HepG2 (cell line): Measurements from ENCODE around the gene TF. TPM values are rescaled to one million over a fixed set of nuclear protein-coding genes. Genes with fewer than 3 reads are reported as not detected.

Experiments
- BCL6 ChIP-seq: IDR thresholded peaks from 2 replicates; pipeline ENCODE4 v1.6.1; 2016; ENCODE audit warnings: missing genetic modification reagents, missing compliant biosample characterization
- CHD4 ChIP-seq: fragments of 200-600 bp; sonication (generic); IDR thresholded peaks from 2 replicates; pipeline ENCODE4 v1.7.0; 2017; ENCODE audit warnings: mild to moderate bottlenecking, low read length, borderline replicate concordance
- FOSL1 ChIP-seq: sonication (generic); formaldehyde crosslinking; IDR thresholded peaks from 2 replicates; pipeline ENCODE4 v1.9.0; 2021; ENCODE audit warnings: missing genetic modification reagents, borderline replicate concordance
- MED8 ChIP-seq: sonication (generic); formaldehyde crosslinking; IDR thresholded peaks from 2 replicates; pipeline ENCODE4 v1.8.1; 2023; ENCODE audit warnings: mild to moderate bottlenecking, missing genetic modification reagents; ENCODE audit not compliant: insufficient replicate concordance
- NCOR1 ChIP-seq: fragments of 200-600 bp; sonication (generic); IDR thresholded peaks from 2 replicates; pipeline ENCODE4 v1.7.0; 2017; ENCODE audit warnings: antibody characterized with exemption, low read length, borderline replicate concordance
- NONO ChIP-seq, 2 experiments: fragments of 450-650 bp in 1 of 2; sonication (generic) in 1 of 2; formaldehyde crosslinking in 1 of 2; IDR thresholded peaks in 1 of 2; conservative IDR thresholded peaks in 1 of 2; 2 replicates each; pipeline versions ENCODE4 v1.6.1 to v1.8.0; 2017 to 2022; ENCODE audit warnings: mild to moderate bottlenecking in 1 of 2, missing genetic modification reagents in 1 of 2, moderate library complexity in 1 of 2
- PHF8 ChIP-seq: sonication (generic); formaldehyde crosslinking; IDR thresholded peaks from 2 replicates; pipeline ENCODE4 v1.5.0; 2020; ENCODE audit warnings: missing genetic modification reagents
- RBM22 ChIP-seq: fragments of 200-400 bp; formaldehyde crosslinking; optimal IDR thresholded peaks from 2 replicates; pipeline ENCODE3; 2017; ENCODE audit warnings: mild to moderate bottlenecking, low read length, moderate library complexity
- SAFB2 ChIP-seq: sonication (generic); formaldehyde crosslinking; IDR thresholded peaks from 2 replicates; pipeline ENCODE4 v1.5.1; 2020; ENCODE audit warnings: missing genetic modification reagents, low read depth, mild to moderate bottlenecking, borderline replicate concordance
- TBX3 ChIP-seq: fragments of 450-650 bp; IDR thresholded peaks from 2 replicates; pipeline ENCODE4 v1.6.1; 2017; ENCODE audit warnings: antibody characterized with exemption, mild to moderate bottlenecking, inconsistent platforms, borderline replicate concordance
- TEAD3 ChIP-seq: optimal IDR thresholded peaks from 2 replicates; pipeline ENCODE3; 2016; ENCODE audit warnings: borderline replicate concordance
- TMF1 ChIP-seq: sonication (generic); formaldehyde crosslinking; IDR thresholded peaks from 2 replicates; pipeline ENCODE4 v1.8.1; 2022; ENCODE audit warnings: low read depth, missing genetic modification reagents
- ZNF274 ChIP-seq: sonication (generic); formaldehyde crosslinking; IDR thresholded peaks from 2 replicates; pipeline ENCODE4 v1.5.1; 2020; ENCODE audit warnings: mild to moderate bottlenecking, missing genetic modification reagents
- ZNF3 ChIP-seq: IDR thresholded peaks from 2 replicates; pipeline ENCODE4 v1.7.0; 2017; ENCODE audit warnings: inconsistent platforms
- ZNF468 ChIP-seq: sonication (generic); formaldehyde crosslinking; IDR thresholded peaks from 2 replicates; pipeline ENCODE4 v1.8.0; 2022; ENCODE audit warnings: mild to moderate bottlenecking, moderate library complexity, missing genetic modification reagents
- polyA plus RNA-seq, 8 experiments: library from polyadenylated mRNA; depleted of rRNA in 3 of 8; stranded (reverse) in 7 of 8; unstranded in 1 of 8; fragments of >200 nt; fragmentation: Illumina TruSeq in 4 of 8; extraction: Trizol in 4 of 8; gene quantifications; 2 replicates each; pipeline versions ENCODE4 v1.2.1 to v1.2.3, GENCODE V29; 2011 to 2016; ENCODE audit warnings: low read depth in 4 of 8, missing spikeins in 1 of 8, mixed read lengths in 1 of 8; ENCODE audit not compliant: insufficient read depth in 1 of 8
- total RNA-seq, 5 experiments: library from RNA; depleted of rRNA; stranded (reverse); fragments of >200 nt; fragmentation: Illumina TruSeq; extraction: Trizol; gene quantifications; 2 replicates each; pipeline ENCODE4 v1.2.3, GENCODE V29; 2016; ENCODE audit warnings: low read depth in 1 of 5
- TF ChIP-seq, protein P1 (sequence below): sonication (generic); formaldehyde crosslinking; IDR thresholded peaks from 2 replicates; pipeline ENCODE4 v1.8.0; 2022; ENCODE audit warnings: mild to moderate bottlenecking, missing genetic modification reagents, moderate library complexity
- TF ChIP-seq, protein P2 (sequence below): sonication (generic); formaldehyde crosslinking; conservative IDR thresholded peaks from 2 replicates; pipeline ENCODE4 v1.4.0; 2020; ENCODE audit warnings: missing genetic modification reagents
- TF ChIP-seq, protein P3 (sequence below): sonication (generic); formaldehyde crosslinking; IDR thresholded peaks from 2 replicates; pipeline ENCODE4 v1.4.0; 2020; ENCODE audit warnings: missing genetic modification reagents
- TF ChIP-seq, protein P4 (sequence below): sonication (generic); formaldehyde crosslinking; IDR thresholded peaks from 2 replicates; pipeline ENCODE4 v1.5.0; 2020; ENCODE audit warnings: mild to moderate bottlenecking, missing genetic modification reagents, borderline replicate concordance

The TF gene
- total and polyA plus RNA-seq, 2 of the 13 experiments (the other 11 are each of a cell fraction or from before 2014, with no cell fraction given), result 10,074 to 11,821 TPM

DNA sequence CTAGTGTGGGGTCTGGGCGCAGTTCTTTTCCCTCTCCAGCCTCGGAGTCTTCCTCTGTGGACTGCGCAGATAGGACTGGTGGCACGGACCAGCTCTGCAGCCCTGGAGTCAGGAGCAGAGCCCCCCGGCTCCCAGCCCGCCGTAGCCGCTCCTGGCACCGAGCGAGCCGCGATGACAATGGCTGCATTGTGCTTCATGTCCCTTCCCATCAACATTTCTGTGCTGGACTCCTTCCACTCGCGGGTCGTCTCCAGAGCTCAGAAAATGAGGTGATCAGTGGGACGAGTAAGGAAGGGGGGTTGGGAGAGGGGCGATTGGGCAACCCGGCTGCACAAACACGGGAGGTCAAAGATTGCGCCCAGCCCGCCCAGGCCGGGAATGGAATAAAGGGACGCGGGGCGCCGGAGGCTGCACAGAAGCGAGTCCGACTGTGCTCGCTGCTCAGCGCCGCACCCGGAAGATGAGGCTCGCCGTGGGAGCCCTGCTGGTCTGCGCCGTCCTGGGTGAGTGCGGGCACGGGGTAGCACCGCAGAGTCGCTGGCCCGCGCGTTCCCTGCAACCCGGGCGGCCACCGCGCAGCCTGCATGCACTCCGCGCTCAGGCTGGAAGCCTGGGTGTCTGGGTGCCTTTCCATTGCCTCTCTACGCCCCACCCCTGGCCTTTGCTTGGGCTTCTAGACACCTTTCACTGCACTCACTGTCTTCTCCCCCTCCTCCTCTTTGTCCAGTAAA is at the start of gene TF (continued):
- TF ChIP-seq ZNF468 (CRISPR knock-in tag) (0 out of 2 replicates have a peak, but pooled peaks have one; percentile 9), TBX3 (no peak; the same call in 1 of the 2 replicates), MED8 (peak; percentile 98), FOSL1 (CRISPR knock-in tag) (no peak), NCOR1 (peak; percentile 95), TEAD3 (CRISPR knock-in tag) (peak; percentile 70), ZNF3 (CRISPR knock-in tag) (no peak), TMF1 (CRISPR knock-in tag) (peak; percentile 96), SAFB2 (CRISPR knock-in tag) (peak; percentile 98), NONO (IDR thresholded peaks at IDR 0.05) (no peak), NONO (CRISPR knock-in tag; conservative IDR thresholded peaks at IDR 0.05) (peak; percentile 96), BCL6 (CRISPR knock-in tag) (peak; percentile 97), PHF8 (peak; percentile 81), CHD4 (no peak), ZNF274 (no peak; the same call in 1 of the 2 replicates), RBM22 (peak; percentile 90)
- TF ChIP-seq, protein P1, sequence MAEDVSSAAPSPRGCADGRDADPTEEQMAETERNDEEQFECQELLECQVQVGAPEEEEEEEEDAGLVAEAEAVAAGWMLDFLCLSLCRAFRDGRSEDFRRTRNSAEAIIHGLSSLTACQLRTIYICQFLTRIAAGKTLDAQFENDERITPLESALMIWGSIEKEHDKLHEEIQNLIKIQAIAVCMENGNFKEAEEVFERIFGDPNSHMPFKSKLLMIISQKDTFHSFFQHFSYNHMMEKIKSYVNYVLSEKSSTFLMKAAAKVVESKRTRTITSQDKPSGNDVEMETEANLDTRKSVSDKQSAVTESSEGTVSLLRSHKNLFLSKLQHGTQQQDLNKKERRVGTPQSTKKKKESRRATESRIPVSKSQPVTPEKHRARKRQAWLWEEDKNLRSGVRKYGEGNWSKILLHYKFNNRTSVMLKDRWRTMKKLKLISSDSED (CRISPR knock-in tag), result no peak
- TF ChIP-seq, protein P2, sequence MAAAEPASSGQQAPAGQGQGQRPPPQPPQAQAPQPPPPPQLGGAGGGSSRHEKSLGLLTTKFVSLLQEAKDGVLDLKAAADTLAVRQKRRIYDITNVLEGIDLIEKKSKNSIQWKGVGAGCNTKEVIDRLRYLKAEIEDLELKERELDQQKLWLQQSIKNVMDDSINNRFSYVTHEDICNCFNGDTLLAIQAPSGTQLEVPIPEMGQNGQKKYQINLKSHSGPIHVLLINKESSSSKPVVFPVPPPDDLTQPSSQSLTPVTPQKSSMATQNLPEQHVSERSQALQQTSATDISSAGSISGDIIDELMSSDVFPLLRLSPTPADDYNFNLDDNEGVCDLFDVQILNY (CRISPR knock-in tag), result peak; percentile 59
- TF ChIP-seq, protein P3, sequence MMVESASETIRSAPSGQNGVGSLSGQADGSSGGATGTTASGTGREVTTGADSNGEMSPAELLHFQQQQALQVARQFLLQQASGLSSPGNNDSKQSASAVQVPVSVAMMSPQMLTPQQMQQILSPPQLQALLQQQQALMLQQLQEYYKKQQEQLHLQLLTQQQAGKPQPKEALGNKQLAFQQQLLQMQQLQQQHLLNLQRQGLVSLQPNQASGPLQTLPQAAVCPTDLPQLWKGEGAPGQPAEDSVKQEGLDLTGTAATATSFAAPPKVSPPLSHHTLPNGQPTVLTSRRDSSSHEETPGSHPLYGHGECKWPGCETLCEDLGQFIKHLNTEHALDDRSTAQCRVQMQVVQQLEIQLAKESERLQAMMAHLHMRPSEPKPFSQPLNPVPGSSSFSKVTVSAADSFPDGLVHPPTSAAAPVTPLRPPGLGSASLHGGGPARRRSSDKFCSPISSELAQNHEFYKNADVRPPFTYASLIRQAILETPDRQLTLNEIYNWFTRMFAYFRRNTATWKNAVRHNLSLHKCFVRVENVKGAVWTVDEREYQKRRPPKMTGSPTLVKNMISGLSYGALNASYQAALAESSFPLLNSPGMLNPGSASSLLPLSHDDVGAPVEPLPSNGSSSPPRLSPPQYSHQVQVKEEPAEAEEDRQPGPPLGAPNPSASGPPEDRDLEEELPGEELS (CRISPR knock-in tag), result peak; percentile 95
- TF ChIP-seq, protein P4, sequence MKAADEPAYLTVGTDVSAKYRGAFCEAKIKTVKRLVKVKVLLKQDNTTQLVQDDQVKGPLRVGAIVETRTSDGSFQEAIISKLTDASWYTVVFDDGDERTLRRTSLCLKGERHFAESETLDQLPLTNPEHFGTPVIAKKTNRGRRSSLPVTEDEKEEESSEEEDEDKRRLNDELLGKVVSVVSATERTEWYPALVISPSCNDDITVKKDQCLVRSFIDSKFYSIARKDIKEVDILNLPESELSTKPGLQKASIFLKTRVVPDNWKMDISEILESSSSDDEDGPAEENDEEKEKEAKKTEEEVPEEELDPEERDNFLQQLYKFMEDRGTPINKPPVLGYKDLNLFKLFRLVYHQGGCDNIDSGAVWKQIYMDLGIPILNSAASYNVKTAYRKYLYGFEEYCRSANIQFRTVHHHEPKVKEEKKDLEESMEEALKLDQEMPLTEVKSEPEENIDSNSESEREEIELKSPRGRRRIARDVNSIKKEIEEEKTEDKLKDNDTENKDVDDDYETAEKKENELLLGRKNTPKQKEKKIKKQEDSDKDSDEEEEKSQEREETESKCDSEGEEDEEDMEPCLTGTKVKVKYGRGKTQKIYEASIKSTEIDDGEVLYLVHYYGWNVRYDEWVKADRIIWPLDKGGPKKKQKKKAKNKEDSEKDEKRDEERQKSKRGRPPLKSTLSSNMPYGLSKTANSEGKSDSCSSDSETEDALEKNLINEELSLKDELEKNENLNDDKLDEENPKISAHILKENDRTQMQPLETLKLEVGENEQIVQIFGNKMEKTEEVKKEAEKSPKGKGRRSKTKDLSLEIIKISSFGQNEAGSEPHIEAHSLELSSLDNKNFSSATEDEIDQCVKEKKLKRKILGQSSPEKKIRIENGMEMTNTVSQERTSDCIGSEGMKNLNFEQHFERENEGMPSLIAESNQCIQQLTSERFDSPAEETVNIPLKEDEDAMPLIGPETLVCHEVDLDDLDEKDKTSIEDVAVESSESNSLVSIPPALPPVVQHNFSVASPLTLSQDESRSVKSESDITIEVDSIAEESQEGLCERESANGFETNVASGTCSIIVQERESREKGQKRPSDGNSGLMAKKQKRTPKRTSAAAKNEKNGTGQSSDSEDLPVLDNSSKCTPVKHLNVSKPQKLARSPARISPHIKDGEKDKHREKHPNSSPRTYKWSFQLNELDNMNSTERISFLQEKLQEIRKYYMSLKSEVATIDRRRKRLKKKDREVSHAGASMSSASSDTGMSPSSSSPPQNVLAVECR (CRISPR knock-in tag), result peak; percentile 96
